Stimulated activated CD8-positive, alpha-beta memory T cell treated with anti-CD3 and anti-CD28 coated beads, Interleukin-4, amount 100 ng/mL, for 48 hours (primary cell): Measurements from ENCODE around the gene KPNB1.

ENCODE experiments used
- DNase-seq: peaks from one replicate; pipeline ENCODE4 v3.0.0-alpha.2; 2020

Gene KPNB1

GRCh38 chr17:47733047-47733673 is 83.4 kb downstream of the KPNB1 start, which contains the start of gene TBX21:
Gene TBX21, plus strand, starts transcription at chr17:47733236. Its CDS starts 219 bp downstream, at chr17:47733455.
- DNase-seq = peak; percentile 94

DNA sequence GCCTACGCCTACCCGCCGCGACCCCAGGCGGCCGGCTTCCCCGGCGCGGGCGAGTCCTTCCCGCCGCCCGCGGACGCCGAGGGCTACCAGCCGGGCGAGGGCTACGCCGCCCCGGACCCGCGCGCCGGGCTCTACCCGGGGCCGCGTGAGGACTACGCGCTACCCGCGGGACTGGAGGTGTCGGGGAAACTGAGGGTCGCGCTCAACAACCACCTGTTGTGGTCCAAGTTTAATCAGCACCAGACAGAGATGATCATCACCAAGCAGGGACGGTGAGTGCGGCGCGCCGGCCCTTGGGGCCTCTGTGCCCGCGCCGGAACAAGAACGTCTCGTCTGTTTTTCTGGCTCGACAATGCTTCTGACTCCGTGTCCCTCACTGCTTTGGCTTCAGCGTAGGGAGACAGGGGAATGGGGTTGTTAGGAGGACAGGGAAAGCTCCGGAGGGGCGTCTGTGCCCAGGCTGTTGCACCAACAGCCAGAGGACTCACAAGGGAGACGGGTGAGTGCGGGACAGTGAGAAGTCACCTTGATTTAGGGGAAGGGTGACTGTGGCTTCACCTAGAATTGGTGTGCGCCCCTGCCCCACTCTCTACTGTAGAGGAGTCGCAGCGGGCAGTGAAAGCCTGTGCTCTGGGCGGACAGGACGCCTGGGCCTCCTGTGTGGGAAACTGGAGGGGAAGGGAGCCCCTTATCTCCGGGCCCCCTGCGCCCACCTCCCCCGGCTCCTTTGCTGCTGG is 84.1 kb downstream of the KPNB1 start:
- DNase-seq = peak; percentile 47

GRCh38 chr17:47735139-47735464 is 85.4 kb downstream of the KPNB1 start:
- no peak for DNase-seq
